ENCODE measurements around the gene GPSM1. TPM values are rescaled to one million over a fixed set of nuclear protein-coding genes. Genes with fewer than 3 reads are reported as not detected.

Gene GPSM1
- polyA plus RNA-seq, 1 of the 3 experiments (the other 2 are of a cell fraction): 26.7 TPM

DNA sequence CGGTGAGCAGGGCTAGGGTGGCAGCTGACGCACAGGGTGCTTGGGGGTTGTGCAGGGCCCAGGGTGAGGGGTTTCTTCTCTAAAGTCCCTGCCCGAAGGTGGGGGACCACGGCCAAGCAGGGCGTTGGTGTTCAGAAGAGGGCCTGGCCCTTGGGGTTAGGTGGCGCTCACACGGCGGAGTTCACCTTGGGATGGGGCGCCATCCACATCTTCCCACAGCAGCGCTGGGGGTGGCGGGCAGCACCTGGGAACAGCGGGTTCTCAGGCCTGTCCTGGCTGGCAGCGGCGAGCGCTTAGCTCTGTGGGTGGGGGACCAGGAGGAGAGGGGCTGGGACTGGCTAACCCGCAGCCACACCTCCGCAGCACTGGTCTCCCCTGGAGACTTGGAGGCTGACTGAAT lies 6.1 kb downstream of the GPSM1 start:
- POLR2A ChIA-PET: no interaction called here
- no peak for DNase-seq

More for the DNA sequence above, 6.1 kb downstream of the GPSM1 start:
- Histone ChIP-seq H3K36me3 (replicated peaks in 1 of 2; ENCODE audit: control insufficient read depth in 1 of 2, insufficient read depth in 2 of 2, low read length in 1 of 2) (peaks cover 0 to 28% of the 10 kb centered on the region in 2 experiments), H3K9me2 (no peaks in the 10 kb centered on the region), H3K4me1 (ENCODE audit: control insufficient read depth in 1 of 2, insufficient read depth in 2 of 2, low read depth in 1 of 2, low read length in 1 of 2) (peaks cover 9 to 11% of the 10 kb centered on the region in 2 experiments; a peak in 1 of 4 replicates), H3K79me2 (ENCODE audit: insufficient read depth) (peaks cover 46% of the 10 kb centered on the region), H3K27me3 (ENCODE audit: insufficient read depth) (no peaks in the 10 kb centered on the region), H2AFZ (ENCODE audit: low read depth) (no peak overlapping the region), H4K20me1 (ENCODE audit: insufficient read depth) (peaks cover 44% of the 10 kb centered on the region), H3K27ac (ENCODE audit: low read depth in 2 of 2, low read length in 1 of 2) (no peak overlapping the region; a peak in 1 of 4 replicates), H3F3A (replicated peaks; ENCODE audit: insufficient read depth) (no peaks in the 10 kb centered on the region), H3K9ac (no peak overlapping the region), H3K9me3 (no peaks in the 10 kb centered on the region), H3K4me3 (ENCODE audit: low read depth in 2 of 2, low read length in 1 of 2) (no peak overlapping the region), H3K4me2 (no peak overlapping the region)
- CTCF ChIA-PET: interaction anchor here (3.0 kb wide), 1 partner anchor 12 kb away, joined by 13 read pairs; no protein-coding TSS in a partner anchor
- TF ChIP-seq TCF12 (IDR thresholded peaks at IDR 0.05) (no peak), RAD21 (IDR thresholded peaks at IDR 0.05; ENCODE audit: low read length) (no peak), POLR2AphosphoS5 (IDR thresholded peaks at IDR 0.05; ENCODE audit: low read depth, low read length) (no peak), RFX5 (IDR thresholded peaks at IDR 0.05; ENCODE audit: low read length) (no peak), TAF1 (IDR thresholded peaks at IDR 0.05; ENCODE audit: borderline replicate concordance, low read depth, low read length) (no peak), SMC3 (IDR thresholded peaks at IDR 0.05; ENCODE audit: low read depth, low read length) (no peak), FOXM1 (IDR thresholded peaks at IDR 0.05; ENCODE audit: low read depth) (no peak), ELF1 (IDR thresholded peaks at IDR 0.05) (no peak), YY1 (IDR thresholded peaks at IDR 0.05; ENCODE audit: low read depth) (no peak), RCOR1 (IDR thresholded peaks at IDR 0.05; ENCODE audit: low read length) (no peak), FOXJ3 (CRISPR knock-in tag; IDR thresholded peaks at IDR 0.05) (no peak), MAX (IDR thresholded peaks at IDR 0.05; ENCODE audit: low read depth) (no peak)
- TF ChIP-seq, protein P1, sequence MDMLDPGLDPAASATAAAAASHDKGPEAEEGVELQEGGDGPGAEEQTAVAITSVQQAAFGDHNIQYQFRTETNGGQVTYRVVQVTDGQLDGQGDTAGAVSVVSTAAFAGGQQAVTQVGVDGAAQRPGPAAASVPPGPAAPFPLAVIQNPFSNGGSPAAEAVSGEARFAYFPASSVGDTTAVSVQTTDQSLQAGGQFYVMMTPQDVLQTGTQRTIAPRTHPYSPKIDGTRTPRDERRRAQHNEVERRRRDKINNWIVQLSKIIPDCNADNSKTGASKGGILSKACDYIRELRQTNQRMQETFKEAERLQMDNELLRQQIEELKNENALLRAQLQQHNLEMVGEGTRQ (IDR thresholded peaks at IDR 0.05; ENCODE audit: borderline replicate concordance, low read depth, low read length): no peak
- TF ChIP-seq, protein P2, sequence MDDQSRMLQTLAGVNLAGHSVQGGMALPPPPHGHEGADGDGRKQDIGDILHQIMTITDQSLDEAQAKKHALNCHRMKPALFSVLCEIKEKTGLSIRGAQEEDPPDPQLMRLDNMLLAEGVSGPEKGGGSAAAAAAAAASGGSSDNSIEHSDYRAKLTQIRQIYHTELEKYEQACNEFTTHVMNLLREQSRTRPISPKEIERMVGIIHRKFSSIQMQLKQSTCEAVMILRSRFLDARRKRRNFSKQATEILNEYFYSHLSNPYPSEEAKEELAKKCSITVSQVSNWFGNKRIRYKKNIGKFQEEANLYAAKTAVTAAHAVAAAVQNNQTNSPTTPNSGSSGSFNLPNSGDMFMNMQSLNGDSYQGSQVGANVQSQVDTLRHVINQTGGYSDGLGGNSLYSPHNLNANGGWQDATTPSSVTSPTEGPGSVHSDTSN (IDR thresholded peaks at IDR 0.05): no peak
- TF ChIP-seq, protein P3, sequence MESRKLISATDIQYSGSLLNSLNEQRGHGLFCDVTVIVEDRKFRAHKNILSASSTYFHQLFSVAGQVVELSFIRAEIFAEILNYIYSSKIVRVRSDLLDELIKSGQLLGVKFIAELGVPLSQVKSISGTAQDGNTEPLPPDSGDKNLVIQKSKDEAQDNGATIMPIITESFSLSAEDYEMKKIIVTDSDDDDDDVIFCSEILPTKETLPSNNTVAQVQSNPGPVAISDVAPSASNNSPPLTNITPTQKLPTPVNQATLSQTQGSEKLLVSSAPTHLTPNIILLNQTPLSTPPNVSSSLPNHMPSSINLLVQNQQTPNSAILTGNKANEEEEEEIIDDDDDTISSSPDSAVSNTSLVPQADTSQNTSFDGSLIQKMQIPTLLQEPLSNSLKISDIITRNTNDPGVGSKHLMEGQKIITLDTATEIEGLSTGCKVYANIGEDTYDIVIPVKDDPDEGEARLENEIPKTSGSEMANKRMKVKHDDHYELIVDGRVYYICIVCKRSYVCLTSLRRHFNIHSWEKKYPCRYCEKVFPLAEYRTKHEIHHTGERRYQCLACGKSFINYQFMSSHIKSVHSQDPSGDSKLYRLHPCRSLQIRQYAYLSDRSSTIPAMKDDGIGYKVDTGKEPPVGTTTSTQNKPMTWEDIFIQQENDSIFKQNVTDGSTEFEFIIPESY (IDR thresholded peaks at IDR 0.05; ENCODE audit: borderline replicate concordance, low read depth): no peak
- TF ChIP-seq, protein P4, sequence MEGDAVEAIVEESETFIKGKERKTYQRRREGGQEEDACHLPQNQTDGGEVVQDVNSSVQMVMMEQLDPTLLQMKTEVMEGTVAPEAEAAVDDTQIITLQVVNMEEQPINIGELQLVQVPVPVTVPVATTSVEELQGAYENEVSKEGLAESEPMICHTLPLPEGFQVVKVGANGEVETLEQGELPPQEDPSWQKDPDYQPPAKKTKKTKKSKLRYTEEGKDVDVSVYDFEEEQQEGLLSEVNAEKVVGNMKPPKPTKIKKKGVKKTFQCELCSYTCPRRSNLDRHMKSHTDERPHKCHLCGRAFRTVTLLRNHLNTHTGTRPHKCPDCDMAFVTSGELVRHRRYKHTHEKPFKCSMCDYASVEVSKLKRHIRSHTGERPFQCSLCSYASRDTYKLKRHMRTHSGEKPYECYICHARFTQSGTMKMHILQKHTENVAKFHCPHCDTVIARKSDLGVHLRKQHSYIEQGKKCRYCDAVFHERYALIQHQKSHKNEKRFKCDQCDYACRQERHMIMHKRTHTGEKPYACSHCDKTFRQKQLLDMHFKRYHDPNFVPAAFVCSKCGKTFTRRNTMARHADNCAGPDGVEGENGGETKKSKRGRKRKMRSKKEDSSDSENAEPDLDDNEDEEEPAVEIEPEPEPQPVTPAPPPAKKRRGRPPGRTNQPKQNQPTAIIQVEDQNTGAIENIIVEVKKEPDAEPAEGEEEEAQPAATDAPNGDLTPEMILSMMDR (IDR thresholded peaks at IDR 0.05): no peak
- TF ChIP-seq, protein P5, sequence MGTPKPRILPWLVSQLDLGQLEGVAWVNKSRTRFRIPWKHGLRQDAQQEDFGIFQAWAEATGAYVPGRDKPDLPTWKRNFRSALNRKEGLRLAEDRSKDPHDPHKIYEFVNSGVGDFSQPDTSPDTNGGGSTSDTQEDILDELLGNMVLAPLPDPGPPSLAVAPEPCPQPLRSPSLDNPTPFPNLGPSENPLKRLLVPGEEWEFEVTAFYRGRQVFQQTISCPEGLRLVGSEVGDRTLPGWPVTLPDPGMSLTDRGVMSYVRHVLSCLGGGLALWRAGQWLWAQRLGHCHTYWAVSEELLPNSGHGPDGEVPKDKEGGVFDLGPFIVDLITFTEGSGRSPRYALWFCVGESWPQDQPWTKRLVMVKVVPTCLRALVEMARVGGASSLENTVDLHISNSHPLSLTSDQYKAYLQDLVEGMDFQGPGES (IDR thresholded peaks at IDR 0.05; ENCODE audit: low read depth, low read length): no peak
- 100% methylated on average over 12 of the region's 17 CpGs for WGBS (ENCODE audit: low lambda C conversion rate)

Data from SK-N-SH (cell line).